AG04450 (cell line): ENCODE data around the gene TAC3. TPM values are rescaled to one million over a fixed set of nuclear protein-coding genes. Genes with fewer than 3 reads are reported as not detected.

Experiments
- CTCF ChIA-PET: fragments of 300-600, 350-600 bp; formaldehyde crosslinking; extraction: SDS; loops from one replicate; lab custom pipeline; 2022; ENCODE audit warnings: antibody characterized with exemption, inconsistent platforms; lab: Charles Lee
- POLR2A ChIA-PET: fragments of 350-600 bp; formaldehyde crosslinking; extraction: SDS; loops from one replicate; lab custom pipeline; 2021; ENCODE audit warnings: antibody characterized with exemption, inconsistent platforms; lab: Yijun Ruan, JAX
- DNase-seq: peaks from one replicate; pipeline ENCODE4 v3.0.0-alpha.2; 2011; ENCODE audit warnings: low read depth, low spot score
- H3K27ac ChIP-seq: one replicate; pipeline ENCODE4 v1.5.1; 2012; ENCODE audit warnings: low read depth, low read length, control low read depth
- H3K27me3 ChIP-seq: one replicate; pipeline ENCODE4 v1.6.0; 2012; ENCODE audit warnings: low read length; ENCODE audit not compliant: control insufficient read depth, insufficient read depth
- H3K4me3 ChIP-seq: 2 replicates; pipeline ENCODE4 v1.5.1; 2011; ENCODE audit warnings: mild to moderate bottlenecking, low read depth, low read length, control low read depth
- H3K9me3 ChIP-seq: 2 replicates; pipeline ENCODE4 v1.5.1; 2012; ENCODE audit warnings: low read length; ENCODE audit not compliant: control insufficient read depth, insufficient read depth
- polyA plus RNA-seq: library from polyadenylated mRNA; depleted of rRNA; stranded (reverse); fragments of >200 nt; gene quantifications from 2 replicates; pipeline ENCODE4 v1.2.3, GENCODE V29; 2011
- TF ChIP-seq, protein P1 (sequence below): IDR thresholded peaks from 2 replicates; pipeline ENCODE4 v1.5.1; 2011; ENCODE audit warnings: low read depth, low read length, control low read depth, inconsistent platforms

TAC3 gene
- polyA plus RNA-seq, 1 experiment, result 8.0 TPM

- no peak for DNase-seq
- TF ChIP-seq, protein P1, sequence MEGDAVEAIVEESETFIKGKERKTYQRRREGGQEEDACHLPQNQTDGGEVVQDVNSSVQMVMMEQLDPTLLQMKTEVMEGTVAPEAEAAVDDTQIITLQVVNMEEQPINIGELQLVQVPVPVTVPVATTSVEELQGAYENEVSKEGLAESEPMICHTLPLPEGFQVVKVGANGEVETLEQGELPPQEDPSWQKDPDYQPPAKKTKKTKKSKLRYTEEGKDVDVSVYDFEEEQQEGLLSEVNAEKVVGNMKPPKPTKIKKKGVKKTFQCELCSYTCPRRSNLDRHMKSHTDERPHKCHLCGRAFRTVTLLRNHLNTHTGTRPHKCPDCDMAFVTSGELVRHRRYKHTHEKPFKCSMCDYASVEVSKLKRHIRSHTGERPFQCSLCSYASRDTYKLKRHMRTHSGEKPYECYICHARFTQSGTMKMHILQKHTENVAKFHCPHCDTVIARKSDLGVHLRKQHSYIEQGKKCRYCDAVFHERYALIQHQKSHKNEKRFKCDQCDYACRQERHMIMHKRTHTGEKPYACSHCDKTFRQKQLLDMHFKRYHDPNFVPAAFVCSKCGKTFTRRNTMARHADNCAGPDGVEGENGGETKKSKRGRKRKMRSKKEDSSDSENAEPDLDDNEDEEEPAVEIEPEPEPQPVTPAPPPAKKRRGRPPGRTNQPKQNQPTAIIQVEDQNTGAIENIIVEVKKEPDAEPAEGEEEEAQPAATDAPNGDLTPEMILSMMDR, result no peak
- Histone ChIP-seq H3K9me3 (no peaks in the 10 kb centered on the region), H3K4me3 (no peak overlapping the region), H3K27me3 (peaks cover 3% of the 10 kb centered on the region), H3K27ac (no peak overlapping the region)
- ChIA-PET POLR2A (no interaction called here), CTCF (interaction anchor here (0.6 to 2.7 kb wide), 2 partner anchors 8 to 311 kb away, joined by 3 to 17 read pairs; no protein-coding TSS in a partner anchor)
Measured at GRCh38 chr12:56993346-56993745, 23.0 kb downstream of the TAC3 start.

GRCh38 chr12:56991319-56992246, 24.7 kb downstream of the TAC3 start:
- Histone ChIP-seq H3K27ac (no peak overlapping the region), H3K9me3 (no peaks in the 10 kb centered on the region), H3K27me3 (peaks cover 5% of the 10 kb centered on the region), H3K4me3 (no peak overlapping the region)
- POLR2A ChIA-PET, result no interaction called here
- TF ChIP-seq, protein P1, result no peak
- CTCF ChIA-PET, result interaction anchor here (1.0 to 2.7 kb wide), 3 partner anchors 10 to 234 kb away, joined by 3 to 17 read pairs (median 4); no protein-coding TSS in a partner anchor
- no peak for DNase-seq

GRCh38 chr12:56990648-56991318, 25.5 kb downstream of the TAC3 start:
- ChIA-PET CTCF (interaction anchor here (1.0 kb wide), 1 partner anchor 11 kb away, joined by 3 read pairs; no protein-coding TSS in a partner anchor), POLR2A (no interaction called here)
- H3K27ac ChIP-seq, result no peak overlapping the region
- TF ChIP-seq, protein P1, result no peak
- H3K27me3 ChIP-seq, result peaks cover 5% of the 10 kb centered on the region
- no peak for DNase-seq
- H3K9me3 ChIP-seq, result no peaks in the 10 kb centered on the region
- no peak overlapping the region for H3K4me3 ChIP-seq

DNA sequence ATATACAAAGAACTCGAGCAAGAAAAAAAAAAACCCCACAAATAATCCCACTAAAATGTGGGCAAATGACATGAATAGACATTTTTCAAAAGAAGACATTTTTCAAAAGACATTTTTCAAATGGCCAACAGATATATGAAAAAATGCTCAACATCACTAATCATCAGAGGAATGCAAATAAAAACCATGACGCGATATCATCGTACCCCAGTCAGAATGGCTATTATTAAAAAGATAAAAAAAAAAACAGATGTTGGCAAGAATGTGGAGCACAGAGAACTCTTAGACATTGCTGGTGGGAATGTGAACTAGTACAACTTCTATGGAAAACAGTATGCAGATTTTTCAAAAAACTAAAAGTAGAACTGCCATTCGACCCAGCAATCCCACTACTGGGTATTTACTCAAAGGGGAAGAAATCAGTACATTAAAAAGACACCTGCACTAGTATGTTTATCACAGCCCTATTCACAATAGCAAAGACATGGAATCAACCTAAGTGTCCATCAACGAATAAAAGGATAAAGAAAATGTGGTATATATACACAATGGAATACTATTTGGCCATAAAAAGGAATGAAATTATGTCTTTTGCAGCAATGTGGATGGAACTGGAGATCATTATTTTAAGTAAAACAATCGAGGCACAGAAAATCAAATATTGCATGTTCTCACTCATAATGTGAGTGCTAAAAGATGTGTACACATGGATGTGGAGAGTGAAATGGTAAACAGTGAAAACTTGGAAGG, 26.3 kb downstream of the TAC3 start:
- Histone ChIP-seq H3K4me3 (no peak overlapping the region), H3K27me3 (peaks cover 5% of the 10 kb centered on the region), H3K9me3 (no peaks in the 10 kb centered on the region), H3K27ac (no peak overlapping the region)
- ChIA-PET CTCF (interaction anchor here (1.0 to 4.3 kb wide), 4 partner anchors 12 to 231 kb away, joined by 3 to 66 read pairs (median 34); partner anchors contain the start of gene HSD17B6), POLR2A (no interaction called here)
- TF ChIP-seq, protein P1, result no peak
- no peak for DNase-seq
